HG03045 (cell line): Measurements from ENCODE around the gene MAPK4.

Experiments
- ATAC-seq: cut with Tn5 transposase; IDR thresholded peaks from one replicate; pipeline ENCODE4 v1.9.1; 2021; ENCODE audit warnings: mild to moderate bottlenecking, moderate library complexity; ENCODE audit not compliant: unreplicated experiment

Gene MAPK4

GRCh38 chr18:50622865-50623393, 63.0 kb downstream of the MAPK4 start:
- no peak for ATAC-seq

DNA sequence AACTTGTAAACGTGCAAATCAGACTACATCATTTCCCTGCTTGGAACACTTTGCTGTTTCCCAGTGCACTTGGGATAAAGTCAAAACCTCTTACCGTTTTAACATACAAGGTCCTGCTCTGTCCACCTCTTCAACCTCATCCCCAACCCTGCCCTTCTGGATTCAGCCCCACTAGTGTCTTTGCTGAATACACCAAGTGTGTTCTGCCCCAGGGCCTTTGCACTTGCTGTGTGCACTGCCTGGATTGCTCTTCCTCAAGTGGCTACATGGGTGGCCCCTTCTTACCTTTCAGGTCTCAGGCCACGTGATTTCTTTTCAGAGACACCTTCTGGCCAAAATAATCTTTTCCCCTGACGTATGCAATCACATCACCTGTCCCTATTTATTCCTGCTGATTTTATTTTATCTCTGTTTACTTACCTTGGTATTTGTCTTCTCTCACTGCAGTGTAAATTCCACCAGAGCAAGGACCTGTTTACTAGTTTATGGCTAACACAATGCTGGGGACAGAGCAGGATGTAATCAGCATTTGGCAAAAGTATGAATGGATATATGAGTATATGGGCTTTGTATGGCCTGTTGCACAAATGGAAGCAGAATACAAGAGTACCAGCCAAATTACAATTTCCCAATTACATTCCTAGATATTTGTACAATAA, 63.9 kb downstream of the MAPK4 start:
- no peak for ATAC-seq

DNA sequence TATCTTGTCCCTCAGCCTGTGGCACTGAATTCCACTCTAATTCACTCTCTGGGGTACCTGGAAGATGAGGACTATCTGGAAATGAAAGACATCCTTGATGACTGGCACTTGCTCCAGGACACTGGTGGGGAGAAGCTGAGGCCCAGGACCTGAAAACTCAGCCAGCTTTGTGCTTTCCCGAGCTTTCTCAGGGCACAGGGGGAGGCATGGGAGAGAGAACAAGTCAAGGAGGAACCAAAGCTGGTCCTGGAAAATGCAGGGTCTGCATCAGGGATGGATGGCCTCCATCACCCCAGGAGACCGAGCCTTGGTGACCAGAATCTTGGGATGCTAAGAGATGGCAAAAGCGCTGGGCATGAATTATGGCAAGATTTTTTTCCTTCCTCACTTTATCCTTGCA, 65.1 kb downstream of the MAPK4 start:
- no peak for ATAC-seq

DNA sequence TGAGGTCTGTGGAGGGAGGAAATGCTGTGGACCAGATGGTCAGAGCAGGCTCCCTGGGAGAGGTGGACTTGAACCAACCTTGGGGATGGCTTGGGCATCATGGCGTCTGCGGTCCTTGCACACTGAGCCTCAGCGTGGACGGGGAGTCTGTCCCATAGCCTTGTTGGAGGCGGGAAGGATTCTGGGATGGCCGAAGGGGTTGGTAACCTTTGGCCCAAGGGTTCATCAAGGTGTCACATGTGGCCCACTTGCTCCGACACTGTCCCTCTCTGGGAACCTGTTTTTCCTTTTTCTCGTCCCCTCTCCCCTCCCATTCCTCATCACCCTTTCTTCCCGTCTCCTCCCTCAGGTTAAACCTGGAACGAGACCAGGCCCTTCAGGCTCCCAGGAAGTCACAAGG, 66.4 kb downstream of the MAPK4 start:
- no peak for ATAC-seq

- no peak for ATAC-seq
Observed at GRCh38 chr18:50627594-50628532, 68.0 kb downstream of the MAPK4 start.

DNA sequence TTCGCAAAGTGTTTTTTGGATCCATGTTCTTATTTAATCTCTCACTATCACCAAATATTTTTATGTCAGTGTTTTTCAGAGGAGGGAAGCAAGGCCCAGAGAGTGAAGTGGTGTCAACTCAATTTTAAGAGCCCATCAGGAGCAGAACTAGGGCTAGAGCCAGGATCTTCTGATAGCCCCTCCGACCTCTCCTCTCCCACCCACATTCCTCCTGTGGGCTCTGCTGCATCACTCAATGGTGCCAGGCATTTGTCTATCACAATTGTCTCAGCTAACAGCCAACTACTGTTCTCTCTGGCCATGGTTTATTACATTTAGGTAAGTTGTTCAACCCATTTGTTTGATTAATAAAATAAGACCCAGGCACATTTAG, 68.6 kb downstream of the MAPK4 start:
- ATAC-seq, result no peak

GRCh38 chr18:50629148-50629631, 69.3 kb downstream of the MAPK4 start:
- no peak for ATAC-seq

GRCh38 chr18:50630895-50631294, 71.0 kb downstream of the MAPK4 start:
- ATAC-seq, result no peak

DNA sequence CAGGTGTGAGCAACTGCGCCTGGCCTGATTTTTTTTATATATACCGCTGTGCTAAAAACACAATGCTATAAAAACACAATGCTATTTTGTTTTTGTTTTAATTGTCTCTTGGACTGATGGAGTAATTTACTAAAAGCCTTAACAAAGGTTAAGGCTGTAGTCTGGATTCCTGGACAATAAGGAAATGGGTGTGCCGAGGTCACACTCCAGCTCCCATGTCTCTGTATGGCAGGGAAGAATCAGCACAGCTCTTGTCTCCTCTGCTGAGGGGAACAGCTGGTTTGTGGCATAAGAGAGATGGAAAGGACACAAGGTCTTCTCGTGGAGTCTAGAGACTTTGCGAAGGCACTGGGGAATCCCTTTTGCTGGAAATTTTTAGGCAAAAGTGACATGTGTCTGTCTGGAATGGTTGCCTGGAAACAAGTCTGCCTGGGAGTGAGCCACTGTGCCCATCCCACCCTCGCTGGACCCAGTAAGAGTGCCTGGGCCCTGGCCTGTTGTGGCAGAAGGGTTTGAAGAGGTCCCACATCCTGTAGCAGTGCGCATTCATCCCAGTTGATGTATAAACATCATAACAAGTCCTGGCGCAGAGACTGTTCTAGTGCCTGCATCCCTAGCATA, 73.1 kb downstream of the MAPK4 start:
- ATAC-seq, result no peak

DNA sequence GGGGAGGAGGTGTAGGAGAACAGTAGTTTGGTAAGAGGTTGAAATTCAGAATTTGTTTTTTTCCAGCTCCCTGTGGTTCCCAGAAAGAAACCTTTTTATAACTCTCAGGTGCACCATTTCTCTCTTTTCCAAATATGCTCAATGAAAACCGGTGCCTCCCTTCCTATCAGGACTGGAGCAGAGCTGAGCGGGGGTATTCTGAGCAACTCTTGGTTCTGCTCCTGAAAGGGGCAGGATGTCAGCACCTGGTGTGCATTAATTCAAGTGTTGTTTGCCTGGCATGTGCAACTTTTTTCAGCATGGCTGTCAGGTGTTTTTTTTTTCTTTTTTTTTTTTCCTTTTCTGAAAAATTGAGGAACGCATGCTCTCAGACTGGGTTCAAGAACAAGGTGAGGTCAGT, 74.1 kb downstream of the MAPK4 start:
- no peak for ATAC-seq

- no peak for ATAC-seq
Observed at GRCh38 chr18:50636366-50637057, 76.6 kb downstream of the MAPK4 start.

GRCh38 chr18:50638016-50638883, 78.4 kb downstream of the MAPK4 start:
- ATAC-seq, result no peak

DNA sequence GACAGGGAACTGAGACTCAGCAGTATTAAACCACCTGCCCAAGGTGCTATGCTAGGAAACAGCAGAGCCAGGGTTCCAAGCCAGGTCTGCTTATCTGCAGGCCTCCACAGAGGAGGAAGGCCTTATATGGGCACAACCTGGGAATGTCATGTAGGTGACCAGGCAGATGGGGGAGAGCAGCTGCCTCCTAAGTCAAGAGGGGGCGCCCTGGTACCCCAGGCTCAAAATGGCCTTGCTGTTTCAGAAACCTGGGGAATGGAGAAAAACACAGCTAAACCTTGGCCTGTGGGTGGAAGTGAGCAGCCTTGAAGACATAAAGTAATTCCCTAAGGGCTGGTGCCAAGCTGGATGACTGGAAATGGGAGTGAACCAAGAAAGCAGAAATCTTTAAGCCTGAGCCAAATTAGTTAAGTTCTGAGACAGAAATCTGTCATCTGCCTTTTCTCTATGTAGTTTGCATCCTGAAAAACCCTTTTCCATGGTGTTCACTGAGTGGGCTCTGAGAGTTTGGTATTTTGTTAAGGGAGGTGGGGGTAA, 79.1 kb downstream of the MAPK4 start:
- ATAC-seq, result no peak

GRCh38 chr18:50639711-50640110, 79.8 kb downstream of the MAPK4 start:
- no peak for ATAC-seq

DNA sequence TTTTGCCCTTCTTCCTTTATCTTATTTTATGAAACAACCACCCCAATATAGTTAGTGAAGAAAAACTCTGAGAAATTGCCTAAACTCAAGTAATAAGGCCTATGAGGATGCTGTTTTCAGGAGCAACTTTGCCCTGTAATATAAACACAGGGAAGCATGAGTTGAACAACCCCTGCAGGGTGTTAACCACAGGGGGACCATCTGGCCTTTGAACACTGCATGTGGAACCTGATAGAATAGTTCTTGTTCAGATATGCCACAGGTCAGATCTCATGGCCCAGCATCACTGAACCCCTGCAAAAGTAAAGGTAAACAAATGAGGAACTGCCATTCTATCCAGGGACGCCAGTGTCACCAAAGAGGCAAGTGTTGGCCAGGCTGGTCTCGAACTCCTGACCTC, 82.6 kb downstream of the MAPK4 start:
- no peak for ATAC-seq

DNA sequence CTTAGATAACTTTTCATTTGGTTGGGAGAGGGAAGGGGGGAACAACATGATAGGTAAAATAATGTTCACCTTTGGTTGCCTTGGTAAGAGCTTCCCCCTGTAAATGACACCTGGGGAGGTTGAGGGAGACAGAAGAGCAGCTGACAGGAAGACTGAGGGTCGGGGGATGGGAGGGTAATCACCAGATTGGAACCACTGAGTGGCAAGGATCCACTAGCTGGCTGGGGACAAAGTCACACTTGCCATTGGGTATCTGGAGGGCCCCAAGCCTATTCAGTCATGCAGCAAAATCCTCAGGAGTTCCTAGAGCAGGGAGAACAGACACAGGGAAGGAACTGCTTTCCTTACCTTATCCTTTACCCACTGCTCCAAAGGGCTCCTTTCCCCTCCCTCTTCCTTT, 84.3 kb downstream of the MAPK4 start:
- no peak for ATAC-seq

DNA sequence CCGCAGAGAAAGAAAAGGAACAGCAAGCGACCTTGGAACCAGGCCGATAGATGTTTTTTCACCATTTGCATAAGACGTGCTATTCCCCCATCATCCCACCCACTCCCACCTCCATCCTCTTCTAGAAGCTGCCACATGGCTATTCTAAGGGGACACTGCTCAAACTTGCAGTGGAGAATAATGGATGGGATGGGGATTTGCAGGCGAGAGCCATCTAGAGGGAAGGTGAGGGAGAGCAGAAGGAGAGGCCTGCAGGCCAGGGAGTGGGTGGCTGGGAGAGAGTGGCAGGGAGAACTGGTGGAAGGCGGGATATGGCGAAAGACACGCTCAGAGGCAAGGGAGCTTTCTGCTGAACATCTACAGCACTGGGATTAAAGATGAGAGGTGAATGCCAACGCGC, 84.9 kb downstream of the MAPK4 start:
- ATAC-seq, result no peak

DNA sequence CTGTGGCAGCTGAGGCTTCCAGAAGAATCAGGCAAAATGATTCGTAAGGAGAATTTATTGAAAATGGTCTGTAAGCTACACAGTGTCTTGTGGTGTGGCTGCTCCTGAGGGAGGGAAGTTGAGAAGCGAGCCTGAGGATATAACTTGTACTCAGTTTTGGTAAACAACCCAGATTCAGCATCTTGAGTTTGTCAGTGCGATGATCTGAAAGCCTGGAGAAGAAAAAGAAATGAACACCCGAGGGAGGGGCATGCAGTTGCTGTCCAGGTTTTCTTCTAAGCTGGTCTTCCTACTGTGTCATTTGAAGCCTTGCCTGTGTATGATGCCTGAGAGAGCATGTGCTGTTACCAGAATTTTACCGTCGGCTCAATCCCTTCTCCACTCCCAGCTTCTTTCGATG, 87.3 kb downstream of the MAPK4 start:
- ATAC-seq, result no peak

DNA sequence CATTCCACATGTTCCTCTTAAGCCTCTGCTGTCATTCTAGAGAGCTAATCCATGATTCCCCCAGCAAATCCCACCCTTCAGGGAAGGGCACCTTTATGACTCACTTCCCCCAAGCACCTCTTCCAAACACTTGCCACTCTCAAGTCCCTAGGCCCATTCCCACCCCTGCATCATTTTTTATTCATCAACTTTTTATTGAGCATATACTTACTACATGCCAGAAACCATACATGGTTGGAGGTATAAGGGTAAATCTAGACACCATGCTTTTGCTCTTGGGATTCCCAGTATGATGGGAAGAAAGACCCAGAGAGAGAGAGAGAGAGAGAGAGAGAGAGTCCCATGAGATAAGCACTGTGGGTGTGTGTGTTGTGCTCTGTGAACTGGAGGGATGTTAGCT, 87.9 kb downstream of the MAPK4 start:
- ATAC-seq, result no peak

DNA sequence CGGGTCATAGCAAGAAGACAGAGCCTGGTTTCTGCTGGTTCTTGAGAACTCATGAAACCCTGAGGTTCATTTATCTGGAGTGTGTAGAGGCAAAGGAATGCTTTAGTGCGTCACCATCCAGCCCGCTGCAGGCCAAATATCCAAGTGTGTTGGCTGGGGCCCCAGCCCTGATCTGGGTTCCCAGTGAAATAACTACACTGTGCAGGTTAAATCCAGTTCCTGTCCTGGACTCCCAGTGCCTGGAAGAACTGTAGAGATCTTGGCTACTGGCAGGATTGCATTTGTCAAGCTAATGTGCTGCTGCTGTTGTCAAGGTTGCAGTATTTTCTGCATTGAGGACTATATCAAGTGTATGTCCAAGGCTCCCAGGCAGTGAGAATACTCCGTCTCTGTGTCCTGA, 89.9 kb downstream of the MAPK4 start:
- no peak for ATAC-seq
